IMR-90 (cell line): ENCODE data around the gene SCYGR2. TPM values are rescaled to one million over a fixed set of nuclear protein-coding genes. Genes with fewer than 3 reads are reported as not detected.

ENCODE experiments used
- ATAC-seq: fragments of 200-7000 bp; cut with Tn5 transposase; 2 replicates; pipeline ENCODE4 v1.9.1; 2020; ENCODE audit warnings: low read depth, mild to moderate bottlenecking, moderate library complexity
- BruUV-seq: library from RNA; stranded (reverse); fragments of 400-500 nt; replicated peaks from 2 replicates; lab custom pipeline; 2021; lab: Mats Ljungman, UMichigan
- CTCF ChIA-PET: fragments of 300-600 bp; formaldehyde crosslinking; extraction: SDS; loops from one replicate; lab custom pipeline; 2021; ENCODE audit warnings: antibody characterized with exemption; lab: Yijun Ruan, JAX
- POLR2A ChIA-PET: fragments of 300-600 bp; sonication (Branson Sonifier 250); formaldehyde crosslinking; loops from one replicate; lab custom pipeline; 2022; ENCODE audit warnings: antibody characterized with exemption; ENCODE audit not compliant: unreplicated experiment; lab: Charles Lee
- DNase-seq: peaks from one replicate; pipeline ENCODE4 v3.0.0; 2013
- H2AFZ ChIP-seq: replicated peaks from 2 replicates; pipeline ENCODE3; 2013; ENCODE audit warnings: low read length, mild to moderate bottlenecking; ENCODE audit not compliant: poor library complexity
- H2AK5ac ChIP-seq: 2 replicates; pipeline ENCODE4 v1.6.1; 2013; ENCODE audit warnings: low read depth, low read length, inconsistent platforms
- H2AK9ac ChIP-seq: replicated peaks from 2 replicates; pipeline ENCODE3; 2013; ENCODE audit warnings: mild to moderate bottlenecking, low read depth, low read length, moderate library complexity; ENCODE audit not compliant: poor library complexity
- H2BK120ac ChIP-seq: 2 replicates; pipeline ENCODE4 v1.6.1; 2013; ENCODE audit warnings: low read depth, low read length, inconsistent platforms
- H2BK15ac ChIP-seq: 3 replicates; pipeline ENCODE4 v1.6.1; 2013; ENCODE audit warnings: low read depth, low read length, inconsistent platforms
- H2BK20ac ChIP-seq: 2 replicates; pipeline ENCODE4 v1.6.1; 2013; ENCODE audit warnings: low read depth, mild to moderate bottlenecking, inconsistent platforms, low read length, moderate library complexity
- H2BK5ac ChIP-seq: 2 replicates; pipeline ENCODE4 v1.6.1; 2013; ENCODE audit warnings: mild to moderate bottlenecking, low read depth, low read length, inconsistent platforms; ENCODE audit not compliant: poor library complexity, severe bottlenecking
- H3K14ac ChIP-seq: replicated peaks from 2 replicates; pipeline ENCODE4 v1.6.1; 2013; ENCODE audit warnings: low read depth, low read length, inconsistent platforms
- H3K18ac ChIP-seq: 2 replicates; pipeline ENCODE4 v1.6.1; 2013; ENCODE audit warnings: low read depth, low read length, control low read depth
- H3K23ac ChIP-seq: 2 replicates; pipeline ENCODE4 v1.6.1; 2013; ENCODE audit warnings: low read depth, low read length, inconsistent platforms
- H3K27ac ChIP-seq: 2 replicates; pipeline ENCODE4 v1.5.1; 2013; ENCODE audit warnings: mild to moderate bottlenecking, control low read depth, low read length; ENCODE audit not compliant: insufficient read depth
- H3K27me3 ChIP-seq: 2 replicates; pipeline ENCODE4 v1.6.1; 2013; ENCODE audit warnings: low read length; ENCODE audit not compliant: control insufficient read depth, insufficient read depth
- H3K36me3 ChIP-seq: 2 replicates; pipeline ENCODE4 v1.6.1; 2013; ENCODE audit warnings: low read length, mixed read lengths; ENCODE audit not compliant: control insufficient read depth, insufficient read depth
- H3K4ac ChIP-seq: 2 replicates; pipeline ENCODE4 v1.6.1; 2013; ENCODE audit warnings: low read depth, low read length, inconsistent platforms
- H3K4me1 ChIP-seq: 2 replicates; pipeline ENCODE4 v1.6.1; 2013; ENCODE audit warnings: low read length, mixed read lengths; ENCODE audit not compliant: control insufficient read depth, insufficient read depth
- H3K4me2 ChIP-seq: 2 replicates; pipeline ENCODE4 v1.6.1; 2013; ENCODE audit warnings: low read depth, mild to moderate bottlenecking, control low read depth, low read length, moderate library complexity
- H3K4me3 ChIP-seq: 2 replicates; pipeline ENCODE4 v1.5.1; 2013; ENCODE audit warnings: low read depth, mild to moderate bottlenecking, control low read depth, low read length, moderate library complexity; ENCODE audit not compliant: insufficient read depth
- H3K56ac ChIP-seq: 2 replicates; pipeline ENCODE4 v1.6.1; 2013; ENCODE audit warnings: low read length, inconsistent platforms; ENCODE audit not compliant: insufficient read depth; ENCODE audit errors: extremely low read depth
- H3K79me1 ChIP-seq, 2 experiments: 2 replicates each; pipeline ENCODE4 v1.6.1; 2013; ENCODE audit warnings: low read length in 2 of 2, inconsistent platforms in 1 of 2, low read depth in 1 of 2
- H3K9ac ChIP-seq: 2 replicates; pipeline ENCODE4 v1.6.1; 2013; ENCODE audit warnings: low read depth, low read length, control low read depth
- H3K9me1 ChIP-seq: 2 replicates; pipeline ENCODE4 v1.6.1; 2013; ENCODE audit warnings: low read length, inconsistent platforms; ENCODE audit not compliant: insufficient read depth
- H3K9me3 ChIP-seq: 2 replicates; pipeline ENCODE4 v1.6.1; 2013; ENCODE audit warnings: low read length; ENCODE audit not compliant: control insufficient read depth, insufficient read depth
- H4K20me1 ChIP-seq: 2 replicates; pipeline ENCODE4 v1.6.1; 2013; ENCODE audit warnings: low read length, inconsistent platforms; ENCODE audit not compliant: insufficient read depth
- H4K5ac ChIP-seq: 2 replicates; pipeline ENCODE4 v1.6.1; 2013; ENCODE audit warnings: mild to moderate bottlenecking, low read depth, low read length, control low read depth
- H4K8ac ChIP-seq, 2 experiments: 2 replicates each; pipeline ENCODE4 v1.6.1; 2013; ENCODE audit warnings: low read depth in 2 of 2, low read length in 2 of 2, control low read depth in 1 of 2, inconsistent platforms in 1 of 2
- H4K91ac ChIP-seq: 2 replicates; pipeline ENCODE4 v1.6.1; 2013; ENCODE audit warnings: low read depth, low read length, inconsistent platforms; ENCODE audit not compliant: insufficient read depth
- BHLHE40 ChIP-seq: fragments of 150-350 bp; IDR thresholded peaks from 2 replicates; pipeline ENCODE4 v1.6.1; 2016; ENCODE audit warnings: mild to moderate bottlenecking, low read depth, low read length
- CEBPB ChIP-seq: IDR thresholded peaks from 2 replicates; pipeline ENCODE4 v1.6.1; 2012; ENCODE audit warnings: low read depth, low read length, improper control_type of control experiment
- CHD1 ChIP-seq: IDR thresholded peaks from 2 replicates; pipeline ENCODE4 v1.6.1; 2012; ENCODE audit warnings: low read depth, low read length, improper control_type of control experiment
- MAFK ChIP-seq: IDR thresholded peaks from 2 replicates; pipeline ENCODE4 v1.6.1; 2012; ENCODE audit warnings: low read depth, low read length, improper control_type of control experiment
- MAZ ChIP-seq: IDR thresholded peaks from 2 replicates; pipeline ENCODE4 v1.6.1; 2012; ENCODE audit warnings: low read depth, mild to moderate bottlenecking, low read length, improper control_type of control experiment, moderate library complexity, borderline replicate concordance
- MXI1 ChIP-seq: IDR thresholded peaks from 2 replicates; pipeline ENCODE4 v1.6.1; 2012; ENCODE audit warnings: low read depth, mild to moderate bottlenecking, low read length, moderate library complexity, borderline replicate concordance
- NFE2L2 ChIP-seq: fragments of 150-350 bp; IDR thresholded peaks from 2 replicates; pipeline ENCODE4 v1.6.1; 2016; ENCODE audit warnings: low read depth, mild to moderate bottlenecking, low read length
- POLR2A ChIP-seq: IDR thresholded peaks from 2 replicates; pipeline ENCODE4 v1.6.1; 2012; ENCODE audit warnings: mild to moderate bottlenecking, low read depth, low read length
- RAD21 ChIP-seq: IDR thresholded peaks from 2 replicates; pipeline ENCODE4 v1.6.1; 2012; ENCODE audit warnings: low read length, improper control_type of control experiment
- RCOR1 ChIP-seq: IDR thresholded peaks from 2 replicates; pipeline ENCODE4 v1.6.1; 2012; ENCODE audit warnings: mild to moderate bottlenecking, low read length, improper control_type of control experiment; ENCODE audit not compliant: insufficient replicate concordance
- RFX5 ChIP-seq: IDR thresholded peaks from 2 replicates; pipeline ENCODE4 v1.8.0; 2012; ENCODE audit warnings: low read depth, mild to moderate bottlenecking, low read length, moderate library complexity
- SMC3 ChIP-seq: fragments of 150-350 bp; IDR thresholded peaks from 2 replicates; pipeline ENCODE4 v1.6.1; 2016; ENCODE audit warnings: low read depth, mild to moderate bottlenecking, antibody characterized with exemption, low read length, moderate library complexity
- WGBS, 2 experiments: methylation state at CpG; one replicate each; pipeline versions ENCODE4 v1.1.5 to v1.1.7; 2013; ENCODE audit warnings: missing lambda C conversion rate in 2 of 2; ENCODE audit not compliant: insufficient read length in 1 of 2; ENCODE audit errors: extremely low coverage in 2 of 2; 5-methylcytosine and 5-hydroxymethylcytosine counted together
- dilution Hi-C: fragments of 300-500 bp; cut with HindIII; formaldehyde crosslinking; loops from one replicate; pipeline ENCODE4 v1.14.3; 2018; ENCODE audit warnings: low sequenced_read_pairs; ENCODE audit not compliant: unreplicated experiment
- in situ Hi-C: fragments of 300-500 bp; cut with MboI; formaldehyde crosslinking; loops from 3 replicates; pipeline ENCODE4 v1.14.3; 2019; ENCODE audit warnings: low sequenced_read_pairs, inconsistent platforms, mixed read lengths
- intact Hi-C: fragments of 100-400 bp; cut with micrococcal nuclease; formaldehyde crosslinking; loops from 2 replicates; pipeline ENCODE4 v1.10.0; 2022
- polyA plus RNA-seq, 3 experiments: library from polyadenylated mRNA; depleted of rRNA; stranded (reverse); fragments of >200 nt; gene quantifications; 2 replicates each; pipeline ENCODE4 v1.2.3, GENCODE V29; 2012; ENCODE audit warnings: low replicate concordance in 1 of 3
- total RNA-seq: library from RNA; depleted of rRNA; stranded (reverse); fragments of >200 nt; gene quantifications from 2 replicates; pipeline ENCODE4 v1.2.3, GENCODE V29; 2012
- TF ChIP-seq, protein P1 (sequence below): fragments of 150-350 bp; IDR thresholded peaks from 2 replicates; pipeline ENCODE4 v1.6.1; 2016; ENCODE audit warnings: low read depth, mild to moderate bottlenecking, low read length, moderate library complexity, borderline replicate concordance
- TF ChIP-seq, protein P2 (sequence below): conservative IDR thresholded peaks from 2 replicates; pipeline ENCODE4 v1.5.1; 2012; ENCODE audit warnings: mild to moderate bottlenecking, low read depth, low read length, improper control_type of control experiment
- TF ChIP-seq, protein P3 (sequence below): fragments of 150-350 bp; IDR thresholded peaks from 2 replicates; pipeline ENCODE4 v1.6.1; 2017; ENCODE audit warnings: mild to moderate bottlenecking, antibody characterized with exemption, low read length, low read depth

SCYGR2 gene
- total and polyA plus RNA-seq, 2 of the 4 experiments (the other 2 are of a cell fraction) = not detected

DNA sequence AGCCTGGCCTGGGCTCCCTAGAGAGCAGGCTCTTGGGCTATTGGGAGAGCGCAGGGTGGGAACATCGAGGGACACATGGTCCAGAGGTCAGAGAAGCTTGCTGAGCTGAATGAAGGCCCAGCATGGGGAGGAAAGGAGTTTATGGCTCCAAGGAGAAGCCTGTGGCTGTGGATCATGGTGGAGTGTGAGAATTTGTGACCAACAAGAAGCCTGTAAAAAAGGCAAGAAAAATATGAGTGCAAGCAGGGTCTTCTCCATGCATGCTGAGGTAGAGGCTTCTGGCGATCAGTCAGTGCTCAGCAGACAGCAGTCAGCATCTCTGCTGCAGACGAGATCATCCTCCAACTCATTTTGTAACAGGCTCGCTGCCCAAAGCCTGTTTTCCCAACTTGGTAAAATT is 17.2 kb downstream of the SCYGR2 start (continued):
- TF ChIP-seq, protein P1, sequence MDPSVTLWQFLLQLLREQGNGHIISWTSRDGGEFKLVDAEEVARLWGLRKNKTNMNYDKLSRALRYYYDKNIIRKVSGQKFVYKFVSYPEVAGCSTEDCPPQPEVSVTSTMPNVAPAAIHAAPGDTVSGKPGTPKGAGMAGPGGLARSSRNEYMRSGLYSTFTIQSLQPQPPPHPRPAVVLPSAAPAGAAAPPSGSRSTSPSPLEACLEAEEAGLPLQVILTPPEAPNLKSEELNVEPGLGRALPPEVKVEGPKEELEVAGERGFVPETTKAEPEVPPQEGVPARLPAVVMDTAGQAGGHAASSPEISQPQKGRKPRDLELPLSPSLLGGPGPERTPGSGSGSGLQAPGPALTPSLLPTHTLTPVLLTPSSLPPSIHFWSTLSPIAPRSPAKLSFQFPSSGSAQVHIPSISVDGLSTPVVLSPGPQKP = no peak
- TF ChIP-seq SMC3 = no peak

DNA sequence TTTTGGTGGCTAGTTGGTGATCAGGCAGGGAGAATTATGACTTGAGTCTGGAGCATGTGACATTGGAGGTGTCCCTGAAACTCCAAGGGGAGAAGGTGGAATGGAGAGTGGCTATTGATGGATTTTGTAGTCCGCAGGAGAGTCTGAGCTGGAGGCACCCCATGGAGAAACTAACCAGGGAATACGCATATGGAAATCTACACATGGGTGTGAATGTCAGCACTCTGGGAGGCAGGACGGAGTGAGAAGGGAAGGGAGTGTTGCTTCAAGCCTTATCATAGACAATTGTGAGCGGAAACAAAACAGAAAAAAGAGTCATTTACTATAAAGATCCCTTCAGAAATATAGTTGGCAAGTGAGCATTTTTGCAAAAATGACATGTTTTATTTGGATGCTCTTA is 17.9 kb downstream of the SCYGR2 start:
- H3K9me1 ChIP-seq = no peaks in the 10 kb centered on the region
- H2BK5ac ChIP-seq = no peak overlapping the region
- H4K5ac ChIP-seq = no peak overlapping the region
- H2AFZ ChIP-seq = no peak overlapping the region
- no peak overlapping the region for H3K27ac ChIP-seq
- no peak overlapping the region for H3K23ac ChIP-seq
- DNase-seq = no peak
- H3K27me3 ChIP-seq = peaks cover 2% of the 10 kb centered on the region; the same call in 1 of the 2 replicates
- no peak overlapping the region for H3K56ac ChIP-seq
- no peaks in the 10 kb centered on the region; the same call in 1 of the 2 replicates for H3K4me1 ChIP-seq
- H4K20me1 ChIP-seq = no peaks in the 10 kb centered on the region
- no peak overlapping the region for H2BK20ac ChIP-seq
- H3K4ac ChIP-seq = no peak overlapping the region
- H3K4me2 ChIP-seq = no peak overlapping the region
- WGBS, 2 experiments = 20% methylated on average over 1 of the region's 4 CpGs; no CpG with 5 or more reads in 1 of the 2 experiments
- ChIA-PET CTCF (no interaction called here), POLR2A (no interaction called here)
- no peak overlapping the region for H3K4me3 ChIP-seq
- dilution Hi-C loops (no loop called here), in situ Hi-C loops (no loop called here), intact Hi-C loops (no loop called here)
- no peak overlapping the region for H3K14ac ChIP-seq
- H3K18ac ChIP-seq = no peak overlapping the region
- H2BK15ac ChIP-seq = no peak overlapping the region
- no peaks in the 10 kb centered on the region for H3K9me3 ChIP-seq
- H4K91ac ChIP-seq = no peak overlapping the region
- H3K79me1 ChIP-seq = no peaks in the 10 kb centered on the region
- H3K36me3 ChIP-seq = no peaks in the 10 kb centered on the region
- no peak overlapping the region for H2BK120ac ChIP-seq
- BruUV-seq = no TSS peak
- H4K8ac ChIP-seq = no peak overlapping the region
- no peak overlapping the region for H2AK5ac ChIP-seq
- H2AK9ac ChIP-seq = no peak overlapping the region
- H3K9ac ChIP-seq = no peak overlapping the region
- ATAC-seq = no peak
- no peak for TF ChIP-seq CHD1
- TF ChIP-seq SMC3 = no peak
- no peak for TF ChIP-seq POLR2A
- no peak for TF ChIP-seq RCOR1
- TF ChIP-seq, protein P2, sequence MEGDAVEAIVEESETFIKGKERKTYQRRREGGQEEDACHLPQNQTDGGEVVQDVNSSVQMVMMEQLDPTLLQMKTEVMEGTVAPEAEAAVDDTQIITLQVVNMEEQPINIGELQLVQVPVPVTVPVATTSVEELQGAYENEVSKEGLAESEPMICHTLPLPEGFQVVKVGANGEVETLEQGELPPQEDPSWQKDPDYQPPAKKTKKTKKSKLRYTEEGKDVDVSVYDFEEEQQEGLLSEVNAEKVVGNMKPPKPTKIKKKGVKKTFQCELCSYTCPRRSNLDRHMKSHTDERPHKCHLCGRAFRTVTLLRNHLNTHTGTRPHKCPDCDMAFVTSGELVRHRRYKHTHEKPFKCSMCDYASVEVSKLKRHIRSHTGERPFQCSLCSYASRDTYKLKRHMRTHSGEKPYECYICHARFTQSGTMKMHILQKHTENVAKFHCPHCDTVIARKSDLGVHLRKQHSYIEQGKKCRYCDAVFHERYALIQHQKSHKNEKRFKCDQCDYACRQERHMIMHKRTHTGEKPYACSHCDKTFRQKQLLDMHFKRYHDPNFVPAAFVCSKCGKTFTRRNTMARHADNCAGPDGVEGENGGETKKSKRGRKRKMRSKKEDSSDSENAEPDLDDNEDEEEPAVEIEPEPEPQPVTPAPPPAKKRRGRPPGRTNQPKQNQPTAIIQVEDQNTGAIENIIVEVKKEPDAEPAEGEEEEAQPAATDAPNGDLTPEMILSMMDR = no peak
- no peak for TF ChIP-seq MAZ
- no peak for TF ChIP-seq MXI1
- TF ChIP-seq BHLHE40 = no peak
- TF ChIP-seq, protein P3, sequence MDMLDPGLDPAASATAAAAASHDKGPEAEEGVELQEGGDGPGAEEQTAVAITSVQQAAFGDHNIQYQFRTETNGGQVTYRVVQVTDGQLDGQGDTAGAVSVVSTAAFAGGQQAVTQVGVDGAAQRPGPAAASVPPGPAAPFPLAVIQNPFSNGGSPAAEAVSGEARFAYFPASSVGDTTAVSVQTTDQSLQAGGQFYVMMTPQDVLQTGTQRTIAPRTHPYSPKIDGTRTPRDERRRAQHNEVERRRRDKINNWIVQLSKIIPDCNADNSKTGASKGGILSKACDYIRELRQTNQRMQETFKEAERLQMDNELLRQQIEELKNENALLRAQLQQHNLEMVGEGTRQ = no peak
- no peak for TF ChIP-seq MAFK
- TF ChIP-seq RFX5 = no peak
- TF ChIP-seq NFE2L2 = no peak
- TF ChIP-seq CEBPB = no peak
- no peak for TF ChIP-seq RAD21
